Brain pericyte (primary cell): ENCODE measurements around the gene SDR42E1.
"Not testable (repeated sequence)": the region's sequence is repeated elsewhere in the genome, so short reads cannot be mapped to it uniquely, and the experiment has no call there.

Experiments
- DNase-seq: peaks from one replicate; pipeline ENCODE4 v3.0.0-alpha.2; 2012; ENCODE audit warnings: low read depth, low spot score

Gene SDR42E1

DNA sequence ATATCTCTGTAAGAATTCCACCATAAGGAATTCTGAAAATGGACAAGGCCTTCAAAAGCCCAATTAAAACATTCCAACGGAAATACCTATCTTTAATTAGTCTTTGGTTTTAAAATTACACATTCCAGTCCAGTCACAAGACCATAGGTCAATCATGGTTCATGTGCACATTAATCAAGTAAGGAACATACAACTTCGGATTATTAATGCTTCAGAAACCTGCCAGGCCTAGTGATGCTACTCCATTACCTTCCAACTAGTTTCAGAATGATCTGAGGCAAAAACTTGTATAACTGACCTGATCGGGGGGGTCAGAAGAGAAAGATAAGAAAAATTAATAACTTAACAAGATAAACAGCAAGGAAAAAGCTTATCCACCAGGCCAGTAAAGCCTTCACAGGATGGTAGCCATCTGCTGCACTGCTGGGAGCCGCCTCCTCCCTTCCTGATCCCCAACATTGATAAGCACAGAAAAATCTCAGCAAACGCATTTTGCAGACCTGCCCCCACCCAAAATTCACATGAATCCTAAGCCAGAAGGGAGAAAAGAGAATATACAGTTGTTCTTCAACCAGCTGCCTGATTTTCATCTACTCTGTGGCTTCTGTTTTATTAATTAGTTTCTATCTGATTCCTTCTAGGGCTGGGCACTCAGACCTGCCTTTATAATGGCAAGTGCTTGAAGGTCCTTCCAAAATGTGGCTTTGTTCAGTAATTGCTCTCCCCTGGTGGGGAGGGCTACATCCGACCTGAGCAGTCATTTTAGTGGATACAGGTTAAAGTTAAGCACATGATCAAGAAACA lies 6.0 kb downstream of the SDR42E1 start:
- DNase-seq, result no peak

DNA sequence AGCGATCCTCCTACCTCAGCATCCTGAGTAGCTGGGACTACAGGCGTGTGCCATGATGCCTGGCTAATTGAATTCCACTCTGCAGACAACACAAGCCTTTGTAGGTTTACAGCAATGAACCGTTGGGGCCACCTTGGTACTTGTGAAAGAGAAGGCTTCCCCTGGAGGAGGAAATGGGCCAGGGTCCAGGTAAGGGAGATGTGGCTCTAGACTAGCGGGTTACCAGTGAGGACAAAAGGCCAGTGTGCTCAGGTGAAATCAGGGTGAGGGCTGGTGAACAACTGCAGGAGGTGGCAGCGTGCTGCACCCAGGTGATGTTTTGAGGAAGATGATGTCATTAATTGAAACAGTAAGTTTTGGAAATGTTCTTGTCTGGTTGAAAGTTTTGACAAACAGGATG lies 6.7 kb downstream of the SDR42E1 start:
- DNase-seq, result no peak

DNA sequence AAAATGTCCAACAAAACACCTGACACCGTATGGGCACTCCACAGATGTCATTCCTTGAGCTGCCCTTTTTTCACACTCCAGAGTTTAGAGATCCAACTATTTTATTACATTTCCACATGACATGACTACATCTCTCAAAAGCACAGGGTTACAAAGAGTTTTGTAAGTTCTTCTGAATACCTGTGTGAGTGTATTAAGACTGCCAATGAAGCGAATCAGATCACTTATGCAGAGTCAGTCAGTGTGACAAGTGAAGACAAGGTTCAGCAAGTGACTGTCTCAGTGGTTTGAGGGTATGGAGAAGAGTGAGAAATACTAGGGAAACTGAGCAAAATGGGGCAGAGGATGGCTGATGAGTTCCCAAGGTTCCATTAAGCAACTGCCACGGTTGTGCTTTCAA lies 8.4 kb downstream of the SDR42E1 start:
- DNase-seq, result no peak

DNA sequence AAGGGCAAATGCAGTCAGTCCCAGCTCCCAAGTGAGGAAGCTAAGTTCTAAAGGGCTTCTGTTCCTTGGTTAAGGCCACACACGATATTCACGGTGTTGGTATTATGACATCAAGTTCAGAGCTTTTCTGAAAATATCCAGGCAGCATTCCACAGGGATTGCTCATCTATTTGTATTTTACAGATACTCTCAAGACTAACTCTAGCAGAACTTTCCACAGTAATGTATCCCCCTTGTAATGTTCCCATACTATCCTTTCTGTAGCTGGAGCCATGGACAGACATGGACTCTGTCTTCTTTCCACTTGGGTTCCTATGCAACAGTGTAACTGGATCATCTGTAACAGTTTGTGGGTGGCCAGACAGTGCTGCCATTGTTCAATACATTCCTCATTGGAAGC lies 13.5 kb downstream of the SDR42E1 start:
- peak; percentile 25 for DNase-seq

DNA sequence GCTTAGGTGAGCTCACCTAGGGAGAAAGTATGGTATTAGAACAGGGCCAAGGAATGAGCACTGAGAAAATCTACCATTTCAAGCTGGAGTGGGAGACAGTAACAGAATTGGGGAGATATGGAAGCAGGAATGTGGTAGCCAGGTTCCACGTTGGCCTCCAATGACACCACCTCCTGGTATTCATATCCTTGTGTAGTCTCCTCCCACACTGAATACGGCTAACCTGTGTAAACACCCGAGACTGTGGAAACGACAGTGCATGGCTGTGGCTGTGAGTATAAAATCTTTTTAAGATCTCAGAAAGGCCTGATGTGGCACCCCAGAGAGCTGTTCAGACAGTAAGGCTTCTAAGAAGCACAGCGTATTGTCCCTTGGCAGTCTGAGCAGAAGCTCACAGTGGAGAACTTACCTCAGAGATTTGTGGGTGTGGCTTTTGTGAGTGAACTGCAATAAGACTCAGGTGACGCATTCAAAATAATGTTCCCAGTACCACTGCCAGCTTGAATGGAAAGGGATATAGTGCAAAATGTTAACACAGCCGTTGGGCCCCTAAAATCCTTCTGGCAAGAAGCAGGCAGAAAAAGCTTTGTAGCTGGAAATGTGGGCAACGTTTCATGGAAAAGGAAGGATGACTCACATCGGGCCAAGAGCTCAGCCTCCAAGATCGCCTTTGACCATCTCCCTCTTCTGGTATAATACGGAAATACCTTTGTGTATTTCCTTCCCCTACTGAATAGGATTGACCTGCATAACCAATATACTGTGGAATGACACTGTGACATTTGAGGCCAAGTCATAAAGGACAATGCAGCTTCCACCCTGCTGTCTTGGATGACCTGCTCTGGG lies 14.4 kb downstream of the SDR42E1 start:
- DNase-seq, result no peak

DNA sequence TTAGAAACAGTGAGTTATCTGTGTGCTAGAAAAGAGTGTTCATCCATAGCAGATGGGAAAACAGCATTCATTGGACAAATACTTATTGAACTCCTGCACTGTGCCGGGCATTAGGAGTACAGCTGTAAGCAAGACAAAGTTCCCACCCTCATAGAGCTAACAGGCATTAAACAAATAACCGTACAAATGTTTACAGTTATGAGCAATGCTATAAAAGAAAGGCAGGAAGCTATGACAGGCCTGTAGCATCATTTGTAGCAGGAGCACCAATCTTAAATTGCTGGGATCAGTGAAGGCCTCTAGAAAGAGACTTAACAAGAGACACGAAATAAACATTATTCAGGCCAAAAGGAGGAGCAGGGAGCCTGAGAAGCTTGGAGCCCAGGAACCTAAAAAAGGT lies 15.6 kb downstream of the SDR42E1 start:
- no peak for DNase-seq

DNA sequence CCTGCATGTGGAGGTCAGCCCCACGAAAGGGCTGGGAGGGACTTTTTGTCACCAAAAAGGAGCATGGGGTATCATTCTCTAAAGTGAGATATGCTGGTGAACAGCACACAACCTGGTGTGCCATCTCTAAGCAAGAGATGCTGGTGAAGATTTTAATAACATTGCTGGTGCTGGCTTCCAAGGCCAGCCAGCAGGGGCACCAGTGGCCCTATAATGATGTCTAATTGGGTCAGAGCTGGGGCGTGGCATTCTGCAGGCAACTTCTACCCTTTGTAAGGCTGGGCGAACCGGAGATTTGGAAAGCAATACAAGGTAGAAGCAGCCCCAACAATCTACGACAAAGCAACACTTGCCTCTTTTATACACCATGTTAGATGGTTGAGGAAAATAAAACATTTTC lies 16.8 kb downstream of the SDR42E1 start:
- DNase-seq, result no peak

DNA sequence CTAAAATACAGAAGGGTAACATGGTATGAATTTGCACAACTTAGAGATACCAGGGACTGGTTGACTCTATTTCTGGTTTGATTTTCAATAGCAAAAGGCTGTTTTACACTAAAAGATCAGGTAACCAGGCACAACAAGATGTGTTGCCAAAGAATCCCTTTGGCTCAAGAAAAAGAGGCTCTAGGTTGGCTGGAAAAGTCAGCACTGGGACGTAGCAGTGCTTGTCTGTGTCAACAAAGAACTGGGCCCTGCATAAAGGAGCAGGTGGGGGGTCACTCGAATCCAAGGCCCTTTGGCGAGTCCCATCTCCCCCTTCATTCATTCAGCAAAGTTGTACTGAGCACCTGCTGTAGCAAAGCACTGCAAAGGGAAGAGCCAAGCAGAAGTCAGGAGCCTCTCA lies 18.4 kb downstream of the SDR42E1 start:
- DNase-seq, result no peak

DNA sequence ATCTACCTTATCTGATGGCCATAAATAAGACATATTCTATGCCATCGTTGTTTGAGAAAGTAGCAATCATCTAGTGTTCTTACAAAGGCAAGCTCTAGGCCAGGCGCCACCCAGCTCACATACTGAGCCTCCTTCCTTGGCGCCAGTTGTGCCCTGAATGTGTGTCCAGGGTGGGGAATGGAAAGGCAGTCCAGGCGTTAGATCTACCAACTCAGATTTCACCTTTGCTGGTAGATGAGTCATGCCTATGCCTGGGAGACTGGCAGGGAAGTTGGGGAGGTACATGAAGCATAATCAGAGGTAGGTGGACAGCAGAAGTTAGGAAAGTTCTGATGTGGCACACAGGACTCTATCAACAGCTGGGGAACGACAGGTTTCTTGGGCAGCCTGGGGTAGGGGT lies 23.6 kb downstream of the SDR42E1 start:
- no peak for DNase-seq

DNA sequence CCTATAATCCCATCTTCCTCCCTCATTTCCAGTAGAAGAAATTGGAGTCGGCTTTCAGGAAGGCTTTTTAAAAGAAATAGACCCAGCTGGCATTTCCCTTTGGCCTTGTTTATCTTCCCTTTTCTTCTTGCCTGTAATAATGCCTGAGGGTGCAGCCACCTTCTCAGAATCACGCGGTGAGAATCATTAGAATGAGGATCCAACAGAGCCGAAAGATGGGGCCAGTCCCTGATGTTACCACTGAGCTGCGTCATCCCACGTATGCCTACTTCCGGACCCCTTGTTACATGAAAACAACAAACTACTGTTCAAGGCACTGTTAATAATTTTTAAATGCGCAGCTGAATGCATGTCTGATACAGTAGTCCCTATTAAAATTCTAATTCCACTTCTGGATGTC lies 24.1 kb downstream of the SDR42E1 start:
- no peak for DNase-seq

DNA sequence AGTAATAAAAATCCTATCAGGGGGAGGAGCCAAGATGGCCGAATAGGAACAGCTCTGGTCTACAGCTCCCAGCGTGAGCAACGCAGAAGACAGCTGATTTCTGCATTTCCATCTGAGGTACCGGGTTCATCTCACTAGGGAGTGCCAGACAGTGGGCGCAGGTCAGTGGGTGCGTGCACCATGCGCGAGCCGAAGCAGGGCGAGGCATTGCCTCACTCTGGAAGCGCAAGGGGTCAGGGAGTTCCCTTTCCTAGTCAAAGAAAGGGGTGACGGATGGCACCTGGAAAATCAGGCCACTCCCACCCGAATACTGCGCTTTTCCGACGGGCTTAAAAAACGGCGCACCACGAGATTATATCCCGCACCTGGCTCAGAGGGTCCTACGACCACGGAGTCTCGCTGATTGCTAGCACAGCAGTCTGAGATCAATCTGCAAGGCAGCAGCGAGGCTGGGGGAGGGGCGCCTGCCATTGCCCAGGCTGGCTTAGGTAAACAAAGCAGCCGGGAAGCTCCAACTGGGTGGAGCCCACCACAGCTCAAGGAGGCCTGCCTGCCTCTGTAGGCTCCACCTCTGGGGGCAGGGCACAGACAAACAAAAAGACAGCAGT lies 33.8 kb downstream of the SDR42E1 start:
- not testable (repeated sequence) for DNase-seq

DNA sequence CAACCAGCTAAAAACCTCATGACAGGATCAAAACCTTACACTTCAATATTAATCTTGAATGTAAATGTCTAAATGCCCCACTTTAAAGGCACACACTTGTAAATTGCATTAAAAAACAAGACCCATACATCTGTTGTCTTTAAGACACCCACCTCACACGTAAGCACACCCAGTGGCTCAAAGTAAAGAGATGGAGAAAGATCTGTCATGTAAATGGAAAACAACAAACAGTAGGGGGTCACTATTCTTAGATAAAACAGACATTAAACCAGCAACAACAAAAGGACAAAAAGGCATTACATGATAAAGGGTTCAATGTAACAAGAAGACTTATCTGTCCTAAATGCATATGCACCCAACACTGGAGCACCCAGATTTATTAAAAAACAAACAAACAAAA lies 35.6 kb downstream of the SDR42E1 start:
- no peak for DNase-seq

DNA sequence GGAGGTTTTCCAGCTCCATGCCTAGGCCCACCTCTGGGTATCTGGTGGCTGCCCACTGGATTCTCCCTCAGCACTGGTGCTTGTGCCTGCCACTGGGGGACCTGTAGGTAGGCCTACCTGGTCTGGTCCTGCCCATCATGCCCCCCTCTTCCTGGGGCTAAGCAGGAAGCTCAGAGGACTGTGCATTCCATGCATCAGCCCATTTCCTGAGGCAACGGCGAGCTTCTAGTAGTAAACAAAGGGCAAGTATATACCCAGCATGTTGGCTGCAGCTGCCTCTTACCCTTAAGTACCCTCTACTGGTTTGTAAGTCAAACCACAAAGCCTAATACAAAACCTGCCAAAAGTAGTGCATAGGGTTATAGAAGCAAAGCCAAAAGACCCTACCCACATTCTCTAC lies 37.5 kb downstream of the SDR42E1 start:
- no peak for DNase-seq

DNA sequence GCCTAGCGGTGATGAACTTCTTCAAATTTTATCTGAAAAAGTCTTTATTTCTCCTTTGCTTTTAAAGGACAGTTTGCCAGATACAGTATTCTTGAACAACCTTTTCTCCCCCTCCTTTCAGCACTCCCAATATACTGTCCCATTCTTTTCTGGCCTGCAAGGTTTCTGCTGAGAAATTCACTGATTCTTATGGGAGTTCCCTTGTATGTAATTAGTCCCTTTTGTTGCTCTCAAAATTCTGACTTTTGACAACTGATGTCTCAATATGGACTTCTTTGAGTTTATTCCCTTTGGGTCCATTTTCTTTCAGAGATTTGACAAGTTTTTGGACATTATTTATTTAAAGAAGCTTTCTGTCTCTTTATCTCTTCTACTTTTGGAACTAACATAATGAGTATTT lies 39.4 kb downstream of the SDR42E1 start:
- DNase-seq, result no peak

DNA sequence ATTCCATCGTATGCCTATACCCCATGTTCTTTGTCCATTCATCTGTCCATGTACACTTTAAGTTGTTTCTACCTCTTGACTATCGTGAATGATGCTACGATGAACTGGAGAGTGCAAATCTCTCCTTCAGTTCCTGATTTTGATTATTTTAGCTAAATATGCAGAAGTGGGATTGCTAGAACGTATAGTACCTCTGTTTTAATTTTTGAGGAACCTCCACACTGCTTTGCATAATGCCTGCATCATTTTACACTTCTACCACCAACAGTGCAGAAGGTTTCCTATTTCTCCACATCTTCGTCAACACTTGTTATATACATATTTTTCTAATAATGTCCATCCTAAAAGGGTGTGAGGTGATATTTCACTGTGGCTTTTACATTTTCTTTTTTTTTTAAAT lies 43.9 kb downstream of the SDR42E1 start:
- no peak for DNase-seq

DNA sequence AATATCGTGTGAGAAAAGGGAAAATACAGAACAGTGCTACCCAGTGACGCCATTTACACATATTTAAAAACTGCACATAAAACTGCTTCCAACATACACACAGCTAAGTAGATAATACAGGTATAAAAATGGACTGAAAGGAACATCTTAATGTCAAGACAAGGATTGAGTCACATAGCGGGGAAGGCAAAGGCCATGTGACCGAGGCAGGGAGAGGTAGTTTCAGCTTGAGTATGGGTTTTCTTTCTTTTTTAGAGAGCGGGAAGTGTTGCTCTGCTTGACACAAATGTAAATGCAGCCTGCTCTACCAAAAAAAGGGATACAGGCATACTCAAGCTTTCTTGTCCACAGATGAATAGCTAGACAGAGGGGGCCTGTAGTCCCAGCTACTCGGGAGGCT lies 46.5 kb downstream of the SDR42E1 start:
- no peak for DNase-seq

DNA sequence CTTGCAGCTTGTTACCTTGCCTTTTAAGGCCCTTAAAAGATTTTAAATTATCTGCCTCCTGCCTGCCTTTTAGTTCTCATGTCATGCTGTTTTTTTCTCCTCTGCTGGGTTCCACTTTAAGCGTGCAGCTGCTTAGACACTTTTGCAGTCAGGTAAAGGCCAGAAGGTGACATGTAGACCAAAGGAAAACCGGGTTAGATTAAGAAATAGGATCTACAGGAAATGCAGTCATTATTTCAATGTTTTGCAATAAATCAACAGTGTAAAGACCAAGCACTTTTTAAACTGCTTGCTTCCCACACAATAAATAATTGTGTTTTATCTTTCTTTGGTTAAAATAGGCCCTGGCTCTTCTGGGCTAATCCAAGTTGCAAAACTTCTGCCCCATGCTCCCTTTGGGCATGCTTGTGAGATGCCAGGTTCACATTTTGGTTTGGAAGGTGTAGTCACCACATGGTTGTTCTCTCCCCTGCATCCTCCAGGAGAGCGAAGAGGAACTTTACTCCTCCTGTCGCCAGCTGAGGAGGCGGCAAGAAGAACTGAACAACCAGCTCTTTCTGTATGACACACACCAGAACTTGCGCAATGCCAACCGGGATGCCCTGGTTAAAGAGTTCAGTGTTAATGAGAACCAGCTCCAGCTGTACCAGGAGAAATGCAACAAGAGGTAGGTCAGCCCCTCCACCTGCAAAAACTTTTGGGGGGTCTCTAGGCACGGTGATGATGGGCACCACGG lies 54.9 kb downstream of the SDR42E1 start:
- DNase-seq, result no peak

DNA sequence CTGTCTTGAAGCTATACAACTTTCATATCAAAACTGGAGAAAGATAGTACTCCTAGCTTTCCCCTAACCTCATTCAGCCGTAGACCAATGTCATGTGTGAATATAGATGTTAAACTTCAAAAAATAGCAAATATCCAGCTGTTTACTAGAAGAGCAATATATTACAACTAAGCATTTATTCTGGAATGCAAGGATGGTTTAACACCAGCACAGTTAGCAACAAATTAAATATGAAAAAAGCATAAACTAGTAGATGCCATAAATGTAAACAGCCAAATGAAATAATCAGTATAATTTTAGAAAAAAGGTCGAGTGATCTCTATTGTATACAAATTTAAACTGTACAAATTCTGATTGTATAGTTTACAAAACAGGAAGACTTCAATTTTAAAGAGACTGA lies 59.7 kb downstream of the SDR42E1 start:
- no peak for DNase-seq

DNA sequence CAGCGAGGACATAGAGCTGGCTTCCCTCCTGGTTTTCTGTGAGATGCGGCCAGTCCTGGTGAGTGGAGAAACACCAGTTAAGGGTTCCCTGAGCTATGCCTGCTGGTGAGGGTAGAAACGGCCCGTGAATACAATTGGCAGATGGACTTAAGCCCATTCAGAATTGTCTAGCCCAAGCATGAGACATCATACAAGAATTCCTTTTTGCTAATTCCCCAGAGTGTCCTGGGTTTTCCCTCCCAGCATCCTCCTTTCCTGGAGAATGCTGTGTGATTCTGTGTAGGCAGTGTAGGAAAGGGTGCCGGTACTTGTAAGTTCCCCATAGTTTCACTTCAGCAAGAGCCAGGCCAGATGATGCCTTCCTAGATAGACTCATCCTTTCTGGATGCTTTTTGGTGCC lies 65.1 kb downstream of the SDR42E1 start:
- no peak for DNase-seq

DNA sequence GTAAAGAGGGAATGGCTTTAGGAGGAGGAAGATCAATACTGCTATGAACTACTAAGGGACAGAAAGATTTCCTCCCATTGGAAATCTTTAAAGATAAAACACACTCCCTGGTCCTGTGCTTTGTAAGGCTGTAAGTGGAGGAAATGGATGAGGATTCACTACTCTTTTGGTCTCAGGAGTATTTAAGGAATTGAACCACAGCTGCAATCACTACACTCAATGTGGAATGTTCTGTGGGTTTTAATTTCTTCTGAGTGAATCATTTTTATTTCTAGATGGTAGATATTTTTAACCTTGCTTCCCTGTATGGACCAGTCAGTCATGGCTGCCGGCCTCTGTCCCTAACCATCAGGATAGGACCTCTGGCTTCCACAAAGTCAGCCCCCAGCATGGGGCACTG lies 65.6 kb downstream of the SDR42E1 start:
- DNase-seq, result no peak

DNA sequence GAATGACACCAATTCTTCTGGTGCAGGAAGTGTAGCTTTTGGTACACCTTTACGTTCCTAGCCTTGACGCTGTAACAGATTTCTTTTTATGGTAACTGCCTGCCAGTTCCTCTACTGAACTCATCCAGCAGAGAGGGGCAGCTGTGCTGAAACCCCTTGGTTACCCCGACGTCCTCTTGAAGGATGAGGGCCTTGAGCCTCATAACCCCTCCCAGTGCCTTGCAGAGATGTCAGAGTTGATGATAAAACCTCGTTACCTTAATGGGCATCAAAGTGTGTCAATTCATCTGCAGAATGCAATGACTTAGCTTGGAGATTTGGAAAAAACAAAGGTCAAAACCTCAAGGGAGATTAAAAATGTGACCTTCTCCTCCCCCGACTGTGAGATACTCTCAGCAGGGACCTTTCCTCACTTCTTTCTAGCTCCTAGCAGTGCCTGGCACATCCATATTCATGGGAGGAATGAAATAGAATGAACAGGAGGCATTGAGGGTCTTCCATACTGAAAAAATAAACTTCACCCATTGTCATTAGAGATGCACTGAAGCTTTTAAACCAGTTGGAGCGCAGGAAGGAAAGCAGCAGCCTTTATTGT lies 69.2 kb downstream of the SDR42E1 start:
- DNase-seq, result no peak
